ENCODE data around the gene ABCB9. TPM values are rescaled to one million over a fixed set of nuclear protein-coding genes. Genes with fewer than 3 reads are reported as not detected.

The ABCB9 gene
- total and polyA plus RNA-seq, 2 donors (not counting 1 experiment from before 2014, with no cell fraction given): 2.1 to 3.7 TPM

- Histone ChIP-seq H3K4me3 (ENCODE audit: control extremely low read depth in 1 of 5, extremely low read depth in 1 of 5, insufficient read depth in 1 of 5, low read depth in 2 of 5, low read length in 4 of 5) (peak overlapping the region; percentile 24 to 67 (median 49)), H3K9me3 (ENCODE audit: control extremely low read depth in 1 of 3, control insufficient read depth in 2 of 3, insufficient read depth in 1 of 3, low read length in 2 of 3) (no peaks in the 10 kb centered on the region), H3K36me3 (replicated peaks in 1 of 2; ENCODE audit: control extremely low read depth in 1 of 2, control insufficient read depth in 1 of 2, extremely low read depth in 1 of 2, insufficient read depth in 2 of 2, low read length in 1 of 2) (no peaks in the 10 kb centered on the region), H3K9ac (ENCODE audit: low read length) (peak overlapping the region; percentile 56), H3K27me3 (replicated peaks in 1 of 4; ENCODE audit: control extremely low read depth in 1 of 4, control insufficient read depth in 3 of 4, insufficient read depth in 4 of 4, low read length in 3 of 4) (no peaks in the 10 kb centered on the region), H3K4me2 (replicated peaks; ENCODE audit: low read depth, low read length, poor library complexity, severe bottlenecking) (peak overlapping the region; percentile 67), H3K79me2 (ENCODE audit: control insufficient read depth, insufficient read depth, low read length) (peaks cover 96% of the 10 kb centered on the region), H3K27ac (ENCODE audit: low read length in 2 of 2) (peak overlapping the region; percentile 87 to 97), H4K20me1 (ENCODE audit: control insufficient read depth, insufficient read depth, low read length, poor library complexity, severe bottlenecking) (peaks cover 41% of the 10 kb centered on the region), H2AFZ (ENCODE audit: insufficient read depth, low read depth, low read length, poor library complexity, severe bottlenecking) (no peak overlapping the region), H3K4me1 (ENCODE audit: control insufficient read depth in 2 of 2, insufficient read depth in 2 of 2, low read length in 2 of 2) (peaks cover 90 to 95% of the 10 kb centered on the region in 2 donors)
- Mint-ChIP-seq H3K27me3 (no peaks in the 10 kb centered on the region), H3K27ac (peak overlapping the region; percentile 59), H3K4me1 (peaks cover 85% of the 10 kb centered on the region), H3K4me3 (peak overlapping the region; percentile 97), H3K9me3 (ENCODE audit: insufficient read depth) (no peaks in the 10 kb centered on the region)
- intact Hi-C loops (cut with micrococcal nuclease): loop anchor here (1.0 to 5.0 kb wide), 4 partner anchors 11 to 75 kb away; no protein-coding TSS in a partner anchor
- 68% methylated on average over 8 of the region's 10 CpGs for WGBS (ENCODE audit: insufficient coverage)
- peak; percentile 80 for ATAC-seq (ENCODE audit: low read depth)
- peak; percentile 84 for DNase-seq
- POLR2A ChIA-PET: interaction anchor here (0.5 to 1.5 kb wide), 5 partner anchors 13 to 69 kb away, joined by 3 to 4 read pairs (median 3); no protein-coding TSS in a partner anchor
- CTCF ChIA-PET: interaction anchor here (0.7 to 11.0 kb wide), 9 partner anchors 9 to 93 kb away, joined by 3 to 101 read pairs (median 8); partner anchors contain the start of gene VPS37B
- no peak for TF ChIP-seq EZH2 (IDR thresholded peaks at IDR 0.05; ENCODE audit: borderline replicate concordance, insufficient read depth, low read depth, low read length, poor library complexity, severe bottlenecking)
- no peak for TF ChIP-seq CTCF (IDR thresholded peaks at IDR 0.05)
Observed at GRCh38 chr12:122886851-122887818, 79.1 kb downstream of the ABCB9 start.

Data from B cell (primary cell).